ENCODE results near the gene CGA.

DNA sequence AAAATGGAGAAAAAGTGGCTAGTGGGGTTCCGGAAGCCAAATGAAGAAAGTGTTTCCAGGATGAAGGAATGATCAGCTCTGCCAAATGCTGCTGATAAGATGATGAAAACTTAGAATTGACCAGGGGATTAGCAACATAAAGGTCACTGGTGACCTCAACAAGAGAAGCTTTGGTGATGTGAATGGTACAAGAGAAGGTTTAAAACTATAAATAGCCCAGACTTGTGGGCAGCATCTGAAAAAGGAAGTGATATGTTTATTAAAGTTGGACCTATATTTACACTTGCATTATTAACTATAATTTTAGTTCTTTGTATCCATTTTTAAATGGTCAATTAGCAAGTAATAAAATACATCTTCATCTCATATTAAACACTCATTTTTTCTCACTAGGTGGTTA lies 45.1 kb downstream of the CGA start:
- TF ChIP-seq, protein P1, sequence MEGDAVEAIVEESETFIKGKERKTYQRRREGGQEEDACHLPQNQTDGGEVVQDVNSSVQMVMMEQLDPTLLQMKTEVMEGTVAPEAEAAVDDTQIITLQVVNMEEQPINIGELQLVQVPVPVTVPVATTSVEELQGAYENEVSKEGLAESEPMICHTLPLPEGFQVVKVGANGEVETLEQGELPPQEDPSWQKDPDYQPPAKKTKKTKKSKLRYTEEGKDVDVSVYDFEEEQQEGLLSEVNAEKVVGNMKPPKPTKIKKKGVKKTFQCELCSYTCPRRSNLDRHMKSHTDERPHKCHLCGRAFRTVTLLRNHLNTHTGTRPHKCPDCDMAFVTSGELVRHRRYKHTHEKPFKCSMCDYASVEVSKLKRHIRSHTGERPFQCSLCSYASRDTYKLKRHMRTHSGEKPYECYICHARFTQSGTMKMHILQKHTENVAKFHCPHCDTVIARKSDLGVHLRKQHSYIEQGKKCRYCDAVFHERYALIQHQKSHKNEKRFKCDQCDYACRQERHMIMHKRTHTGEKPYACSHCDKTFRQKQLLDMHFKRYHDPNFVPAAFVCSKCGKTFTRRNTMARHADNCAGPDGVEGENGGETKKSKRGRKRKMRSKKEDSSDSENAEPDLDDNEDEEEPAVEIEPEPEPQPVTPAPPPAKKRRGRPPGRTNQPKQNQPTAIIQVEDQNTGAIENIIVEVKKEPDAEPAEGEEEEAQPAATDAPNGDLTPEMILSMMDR (IDR thresholded peaks at IDR 0.05), result no peak
- no peak for TF ChIP-seq POLR2A (IDR thresholded peaks at IDR 0.05)
